Prostate gland (tissue), 2 donors: ENCODE results near the gene DNPH1. TPM values are rescaled to one million over a fixed set of nuclear protein-coding genes. Genes with fewer than 3 reads are reported as not detected.

Source experiments
- DNase-seq: peaks from one replicate; pipeline ENCODE4 v3.0.0-alpha.2; 2019; ENCODE audit warnings: low spot score
- H3K27ac ChIP-seq, 2 donors: fragments of 200-600 bp; sonication (generic); 2 replicates each; pipeline ENCODE4 v1.5.1; 2017 to 2019
- H3K27me3 ChIP-seq: fragments of 200-600 bp; sonication (generic); replicated peaks from 2 replicates; pipeline ENCODE4 v1.5.1; 2019; ENCODE audit not compliant: insufficient read depth
- H3K36me3 ChIP-seq, 2 donors: fragments of 200-600 bp; sonication (generic); 1 replicate in 1 of 2; 2 replicates in 1 of 2; pipeline versions ENCODE4 v1.5.1 to v1.8.1; 2017 to 2019
- H3K4me1 ChIP-seq: fragments of 200-600 bp; sonication (generic); replicated peaks from 2 replicates; pipeline ENCODE4 v1.5.1; 2019
- H3K4me3 ChIP-seq, 2 donors: fragments of 200-600 bp; sonication (generic); 2 replicates each; pipeline ENCODE4 v1.5.1; 2017 to 2019
- H3K9me3 ChIP-seq: fragments of 200-600 bp; sonication (generic); 2 replicates; pipeline ENCODE4 v1.5.1; 2017
- POLR2A ChIP-seq: fragments of 450-650 bp; IDR thresholded peaks from one replicate; pipeline ENCODE4 v1.6.1; 2016; ENCODE audit warnings: antibody characterized with exemption, mild to moderate bottlenecking
- POLR2AphosphoS5 ChIP-seq: sonication (generic); formaldehyde crosslinking; IDR thresholded peaks from one replicate; pipeline ENCODE4 v1.6.1; 2017; ENCODE audit warnings: antibody characterized with exemption
- WGBS: methylation state at CpG from one replicate; pipeline ENCODE4 v1.1.5; 2018; 5-methylcytosine and 5-hydroxymethylcytosine counted together
- intact Hi-C: fragments of 100-400 bp; cut with DNase I; formaldehyde crosslinking; loops from one replicate; pipeline ENCODE4 v1.14.2; 2022
- total RNA-seq, 2 donors: library from RNA; depleted of rRNA; stranded (reverse); fragments of >200 nt; gene quantifications; one replicate each; pipeline ENCODE4 v1.1.0, GENCODE V29; 2016
- TF ChIP-seq, protein P1 (sequence below), 4 experiments: fragments of 200-600 bp in 2 of 4; fragments of 450-650 bp in 2 of 4; sonication (generic) in 2 of 4; IDR thresholded peaks; 1 replicate in 3 of 4; 2 replicates in 1 of 4; pipeline ENCODE4 v1.5.1; 2016 to 2019; ENCODE audit warnings: antibody characterized with exemption in 4 of 4, mild to moderate bottlenecking in 2 of 4, moderate library complexity in 2 of 4

DNPH1 gene
- total RNA-seq, 2 donors from 2014 or later = 40.3 to 138 TPM

DNA sequence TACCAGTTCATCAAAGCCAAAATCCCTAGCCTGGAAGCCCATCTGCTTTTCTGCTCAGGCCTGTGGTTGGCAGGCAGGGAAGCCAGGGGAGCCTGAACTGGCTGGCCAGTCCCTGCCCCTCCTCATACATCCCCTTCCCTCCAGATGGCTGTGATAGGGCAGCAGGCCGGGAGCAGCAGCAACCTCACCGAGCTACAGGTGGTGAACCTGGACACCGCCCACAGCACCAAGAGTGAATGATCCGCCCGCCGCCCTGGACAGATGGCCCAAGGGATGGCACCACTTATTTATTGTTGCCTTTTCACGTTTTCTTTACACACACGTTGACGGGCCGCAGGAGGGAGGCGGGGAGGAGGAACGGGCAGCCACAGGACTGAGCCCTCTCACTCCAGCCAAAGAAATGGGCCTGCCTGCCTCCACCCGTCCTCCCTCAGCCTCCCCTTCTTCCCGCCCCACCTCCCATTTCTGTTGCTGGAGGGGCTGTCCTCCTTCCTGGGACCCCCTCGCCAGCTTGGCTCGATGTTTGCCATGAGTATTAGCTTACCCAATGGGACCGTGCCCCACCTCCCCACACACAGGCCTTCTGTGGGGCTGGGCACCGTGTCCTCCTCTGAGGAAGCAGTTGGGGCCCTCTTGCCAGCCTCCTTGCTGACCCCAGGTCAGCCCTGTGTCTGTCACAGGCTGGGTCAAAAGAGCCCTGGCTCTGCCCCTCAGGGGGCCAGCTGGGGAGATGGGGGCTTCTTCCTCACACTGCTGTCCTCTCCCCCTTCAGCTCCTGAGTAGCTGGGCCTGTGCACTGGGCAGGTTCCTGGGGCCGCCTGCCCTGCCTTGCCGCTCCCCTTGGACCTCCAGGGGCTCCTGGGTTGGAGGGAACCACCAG lies 50.1 kb downstream of the DNPH1 start:
- no peak overlapping the region for H3K27ac ChIP-seq
- H3K4me1 ChIP-seq = peaks cover 9% of the 10 kb centered on the region
- WGBS = 84% methylated on average over 20 of the region's 20 CpGs
- H3K36me3 ChIP-seq = peaks cover 9 to 29% of the 10 kb centered on the region in 2 donors
- no peak overlapping the region for H3K4me3 ChIP-seq
- TF ChIP-seq, protein P1, sequence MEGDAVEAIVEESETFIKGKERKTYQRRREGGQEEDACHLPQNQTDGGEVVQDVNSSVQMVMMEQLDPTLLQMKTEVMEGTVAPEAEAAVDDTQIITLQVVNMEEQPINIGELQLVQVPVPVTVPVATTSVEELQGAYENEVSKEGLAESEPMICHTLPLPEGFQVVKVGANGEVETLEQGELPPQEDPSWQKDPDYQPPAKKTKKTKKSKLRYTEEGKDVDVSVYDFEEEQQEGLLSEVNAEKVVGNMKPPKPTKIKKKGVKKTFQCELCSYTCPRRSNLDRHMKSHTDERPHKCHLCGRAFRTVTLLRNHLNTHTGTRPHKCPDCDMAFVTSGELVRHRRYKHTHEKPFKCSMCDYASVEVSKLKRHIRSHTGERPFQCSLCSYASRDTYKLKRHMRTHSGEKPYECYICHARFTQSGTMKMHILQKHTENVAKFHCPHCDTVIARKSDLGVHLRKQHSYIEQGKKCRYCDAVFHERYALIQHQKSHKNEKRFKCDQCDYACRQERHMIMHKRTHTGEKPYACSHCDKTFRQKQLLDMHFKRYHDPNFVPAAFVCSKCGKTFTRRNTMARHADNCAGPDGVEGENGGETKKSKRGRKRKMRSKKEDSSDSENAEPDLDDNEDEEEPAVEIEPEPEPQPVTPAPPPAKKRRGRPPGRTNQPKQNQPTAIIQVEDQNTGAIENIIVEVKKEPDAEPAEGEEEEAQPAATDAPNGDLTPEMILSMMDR (IDR thresholded peaks at IDR 0.05) = no peak
- TF ChIP-seq POLR2AphosphoS5 = no peak
- no peak for TF ChIP-seq POLR2A
- H3K27me3 ChIP-seq = no peaks in the 10 kb centered on the region
- DNase-seq = no peak
- H3K9me3 ChIP-seq = no peaks in the 10 kb centered on the region
- intact Hi-C loops = no loop called here

DNA sequence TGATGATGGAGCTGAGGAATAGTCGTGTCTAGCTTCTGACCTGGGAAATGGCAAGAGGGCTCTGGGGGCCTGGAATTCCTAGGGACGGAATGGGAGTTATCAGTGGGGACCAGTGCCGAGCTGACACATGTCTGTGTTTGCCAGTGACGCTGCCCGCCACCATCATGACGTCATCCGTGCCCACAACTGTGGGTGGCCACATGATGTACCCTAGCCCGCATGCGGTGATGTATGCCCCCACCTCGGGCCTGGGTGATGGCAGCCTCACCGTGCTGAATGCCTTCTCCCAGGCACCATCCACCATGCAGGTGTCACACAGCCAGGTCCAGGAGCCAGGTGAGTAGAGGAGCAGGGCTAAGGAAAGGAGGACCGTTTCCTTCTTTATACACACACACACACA lies 51.1 kb downstream of the DNPH1 start:
- DNase-seq = no peak
- intact Hi-C loops = no loop called here
- Histone ChIP-seq H3K4me1 (peaks cover 13% of the 10 kb centered on the region), H3K36me3 (peaks cover 9 to 29% of the 10 kb centered on the region in 2 donors), H3K27ac (no peak overlapping the region), H3K9me3 (no peaks in the 10 kb centered on the region), H3K4me3 (no peak overlapping the region), H3K27me3 (no peaks in the 10 kb centered on the region)
- TF ChIP-seq, protein P1 (IDR thresholded peaks at IDR 0.05) = no peak
- TF ChIP-seq POLR2A (no peak), POLR2AphosphoS5 (no peak)
- 82% methylated on average over 12 of the region's 12 CpGs for WGBS

DNA sequence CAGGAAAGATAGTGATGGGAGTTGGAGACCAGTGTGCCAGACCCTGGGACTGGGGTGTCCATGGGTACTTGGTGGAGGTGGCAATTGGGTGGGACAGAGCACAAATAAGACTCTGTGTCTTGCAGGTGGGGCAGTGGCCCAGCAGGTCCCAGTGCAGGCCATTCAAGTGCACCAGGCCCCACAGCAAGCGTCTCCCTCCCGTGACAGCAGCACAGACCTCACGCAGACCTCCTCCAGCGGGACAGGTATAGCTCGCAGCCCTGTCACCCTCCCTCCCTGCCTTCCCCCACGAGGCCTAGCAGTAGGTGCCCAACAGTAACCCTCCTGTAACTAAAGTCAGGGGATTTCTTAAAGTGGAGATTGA lies 52.9 kb downstream of the DNPH1 start:
- 95% methylated on average over 6 of the region's 6 CpGs for WGBS
- DNase-seq = no peak
- no peak overlapping the region for H3K4me3 ChIP-seq
- no peak overlapping the region for H3K27ac ChIP-seq
- peaks cover 11% of the 10 kb centered on the region for H3K4me1 ChIP-seq
- TF ChIP-seq POLR2A = no peak
- TF ChIP-seq, protein P1 (IDR thresholded peaks at IDR 0.05) = no peak
- TF ChIP-seq POLR2AphosphoS5 = no peak
- intact Hi-C loops = no loop called here
- H3K36me3 ChIP-seq = peaks cover 9 to 29% of the 10 kb centered on the region in 2 donors
- H3K9me3 ChIP-seq = no peaks in the 10 kb centered on the region
- H3K27me3 ChIP-seq = no peaks in the 10 kb centered on the region

DNA sequence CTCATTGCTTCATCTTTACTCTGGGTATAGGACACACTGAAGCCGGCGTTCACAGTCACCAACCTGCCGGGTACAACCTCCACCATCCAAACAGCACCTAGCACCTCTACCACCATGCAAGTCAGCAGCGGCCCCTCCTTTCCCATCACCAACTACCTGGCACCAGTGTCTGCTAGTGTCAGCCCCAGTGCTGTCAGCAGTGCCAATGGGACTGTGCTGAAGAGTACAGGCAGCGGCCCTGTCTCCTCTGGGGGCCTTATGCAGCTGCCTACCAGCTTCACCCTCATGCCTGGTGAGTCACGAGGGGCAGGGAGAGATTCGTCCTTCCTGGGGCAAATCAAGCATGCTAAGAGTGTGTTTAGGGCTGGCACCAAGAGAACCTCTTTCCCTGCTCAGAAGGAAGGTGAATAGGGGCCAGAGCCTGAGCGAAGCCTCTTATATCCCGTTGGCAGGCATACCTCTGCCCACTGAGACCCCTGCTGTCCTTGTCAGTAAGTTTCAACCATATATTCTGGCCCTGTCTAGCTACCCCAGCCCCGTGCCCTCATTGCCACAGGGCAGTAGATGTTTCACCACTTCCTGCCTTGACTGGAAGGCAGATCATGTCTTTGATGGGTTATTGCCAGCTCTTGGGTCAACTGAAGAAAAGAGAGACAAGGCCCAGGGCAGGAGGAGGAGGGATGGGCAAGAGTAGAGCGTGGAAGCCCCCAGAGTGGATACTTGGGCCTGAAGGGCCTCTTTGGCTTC lies 53.4 kb downstream of the DNPH1 start:
- DNase-seq = no peak
- Histone ChIP-seq H3K4me1 (peaks cover 11% of the 10 kb centered on the region), H3K27me3 (no peaks in the 10 kb centered on the region), H3K4me3 (no peak overlapping the region), H3K9me3 (no peaks in the 10 kb centered on the region), H3K36me3 (peaks cover 9 to 29% of the 10 kb centered on the region in 2 donors), H3K27ac (no peak overlapping the region)
- 92% methylated on average over 11 of the region's 11 CpGs for WGBS
- TF ChIP-seq POLR2A = no peak
- TF ChIP-seq, protein P1 (IDR thresholded peaks at IDR 0.05) = no peak
- no peak for TF ChIP-seq POLR2AphosphoS5
- intact Hi-C loops = no loop called here

Other genes with a start within 250 kb of the DNPH1 start
- 10 to 100 TPM; 55.1 to 95.9 TPM for gene PPP2R5D, start 244.9 kb downstream of the DNPH1 start, total RNA-seq
- gene MEA1, start 215.5 kb downstream of the DNPH1 start, total RNA-seq = 10 to 100 TPM; 67.9 to 95.9 TPM
- gene KLHDC3, start 215.2 kb downstream of the DNPH1 start, total RNA-seq = 100 to 1,000 TPM; 138 to 148 TPM
- gene RRP36, start 207.9 kb downstream of the DNPH1 start, total RNA-seq = 10 to 100 TPM; 45.1 to 50.8 TPM
- gene CUL7, start 175.6 kb downstream of the DNPH1 start, total RNA-seq = 10 to 100 TPM; 18.6 to 30.4 TPM
- gene MRPL2, start 170.0 kb downstream of the DNPH1 start, total RNA-seq = 10 to 100 TPM; 19.1 to 52.3 TPM
- 10 to 100 TPM; 27.3 to 41.2 TPM for gene KLC4, start 169.8 kb downstream of the DNPH1 start, total RNA-seq
- 10 to 100 TPM; 83.3 to 85.2 TPM for gene PTK7, start 153.2 kb downstream of the DNPH1 start, total RNA-seq
- gene SRF, start 58.2 kb downstream of the DNPH1 start, total RNA-seq = 10 to 100 TPM; 40.5 to 56.3 TPM
- 10 to 100 TPM; 22.9 to 87.0 TPM for gene CUL9, start 47.3 kb downstream of the DNPH1 start, total RNA-seq
- gene TTBK1, start 14.0 kb upstream of the DNPH1 start, total RNA-seq = under 1 TPM; 0.18 to 0.62 TPM
- not detected for gene SLC22A7, start 68.8 kb upstream of the DNPH1 start, total RNA-seq
- gene CRIP3, start 79.3 kb upstream of the DNPH1 start, total RNA-seq = 1 to 10 TPM in 1 of 2 donors, under 1 TPM in 1; 0.55 to 7.3 TPM
- gene ZNF318, start 140.2 kb upstream of the DNPH1 start, total RNA-seq = 10 to 100 TPM; 15.1 to 41.6 TPM
- 10 to 100 TPM; 18.0 to 38.1 TPM for gene ABCC10, start 198.1 kb upstream of the DNPH1 start, total RNA-seq
- gene DLK2, start 226.1 kb upstream of the DNPH1 start, total RNA-seq = 10 to 100 TPM; 13.5 to 46.1 TPM
- 10 to 100 TPM; 29.1 to 51.6 TPM for gene TJAP1, start 248.1 kb upstream of the DNPH1 start, total RNA-seq